Parathyroid adenoma (tissue), 2 donors: ENCODE measurements around the gene ALKBH1.
A peak's percentile ranks its signal among the peaks of the same experiment; 100 is the strongest.
"Not testable (repeated sequence)": the region's sequence is repeated elsewhere in the genome, so short reads cannot be mapped to it uniquely, and the experiment has no call there.

Experiments used
- H2AFZ ChIP-seq: fragments of 300-600 bp; sonication (generic); one replicate; pipeline ENCODE4 v1.7.0; 2017; ENCODE audit warnings: antibody characterized with exemption, mild to moderate bottlenecking
- H3K27ac ChIP-seq: fragments of 300-600 bp; sonication (generic); one replicate; pipeline ENCODE4 v1.7.0; 2017
- H3K27me3 ChIP-seq: fragments of 300-600 bp; sonication (generic); one replicate; pipeline ENCODE4 v1.7.0; 2017; ENCODE audit warnings: low read length; ENCODE audit not compliant: control insufficient read depth, insufficient read depth
- H3K36me3 ChIP-seq: fragments of 300-600 bp; sonication (generic); one replicate; pipeline ENCODE4 v1.7.0; 2017; ENCODE audit warnings: low read length; ENCODE audit not compliant: control insufficient read depth, insufficient read depth
- H3K4me1 ChIP-seq: fragments of 300-600 bp; sonication (generic); one replicate; pipeline ENCODE4 v1.7.0; 2017; ENCODE audit warnings: control low read depth
- H3K4me2 ChIP-seq: fragments of 300-600 bp; sonication (generic); one replicate; pipeline ENCODE4 v1.7.0; 2017; ENCODE audit warnings: low read length
- H3K4me3 ChIP-seq: fragments of 300-600 bp; sonication (generic); one replicate; pipeline ENCODE4 v1.7.0; 2017; ENCODE audit warnings: low read depth, low read length
- H3K79me2 ChIP-seq: fragments of 300-600 bp; sonication (generic); one replicate; pipeline ENCODE4 v1.7.0; 2017; ENCODE audit warnings: control low read depth
- H3K9ac ChIP-seq: fragments of 300-600 bp; sonication (generic); one replicate; pipeline ENCODE4 v1.7.0; 2017; ENCODE audit warnings: mild to moderate bottlenecking
- H3K9me3 ChIP-seq: fragments of 300-600 bp; sonication (generic); one replicate; pipeline ENCODE4 v1.7.0; 2017; ENCODE audit warnings: low read length; ENCODE audit not compliant: control insufficient read depth
- TF ChIP-seq, protein P1 (sequence below): fragments of 300-600 bp; sonication (generic); IDR thresholded peaks from one replicate; pipeline ENCODE4 v1.7.0; 2017; ENCODE audit warnings: antibody characterized with exemption, mild to moderate bottlenecking
- donor health status: primary hyperparathyroidism.

The ALKBH1 gene

DNA sequence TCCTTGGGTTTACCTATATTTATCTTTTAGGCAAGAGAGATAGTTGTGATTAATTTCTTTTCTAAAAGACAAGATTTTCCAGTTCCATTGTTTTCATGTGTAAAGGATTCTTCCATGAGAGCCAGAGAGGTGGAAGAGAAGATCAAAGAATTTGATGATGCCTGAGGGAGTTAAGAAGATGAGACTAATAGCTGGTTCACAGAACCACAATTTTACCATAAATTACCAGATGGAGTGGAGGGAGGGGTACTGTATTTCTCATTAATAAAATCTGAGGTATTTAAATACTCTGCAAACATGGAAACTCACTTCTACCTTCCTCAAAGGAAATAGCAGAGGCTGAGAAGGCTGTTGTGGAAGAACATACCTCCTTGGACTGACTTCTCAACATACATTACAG lies 34.6 kb downstream of the ALKBH1 start:
- no peak overlapping the region for H3K27ac ChIP-seq
- H3K36me3 ChIP-seq, result no peaks in the 10 kb centered on the region

DNA sequence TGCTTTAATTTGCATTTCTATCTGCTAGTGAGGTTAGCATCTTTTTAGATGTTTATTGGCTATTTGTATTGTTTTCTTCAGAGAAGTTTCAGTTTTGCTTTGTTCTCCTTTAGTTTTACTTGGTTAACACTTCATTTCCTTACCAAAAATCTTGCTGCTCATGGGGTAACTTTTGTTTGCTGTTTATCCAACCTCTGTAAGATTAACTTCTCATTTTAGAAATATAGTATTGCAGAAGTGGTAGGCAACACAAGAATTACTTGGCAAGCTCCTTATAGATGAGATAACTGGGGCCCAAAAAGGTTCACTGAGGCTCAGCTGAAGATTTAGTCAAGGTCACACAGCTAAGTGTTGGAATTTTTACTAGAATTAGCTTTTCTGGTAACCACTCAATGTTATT lies 40.5 kb downstream of the ALKBH1 start:
- TF ChIP-seq, protein P1, sequence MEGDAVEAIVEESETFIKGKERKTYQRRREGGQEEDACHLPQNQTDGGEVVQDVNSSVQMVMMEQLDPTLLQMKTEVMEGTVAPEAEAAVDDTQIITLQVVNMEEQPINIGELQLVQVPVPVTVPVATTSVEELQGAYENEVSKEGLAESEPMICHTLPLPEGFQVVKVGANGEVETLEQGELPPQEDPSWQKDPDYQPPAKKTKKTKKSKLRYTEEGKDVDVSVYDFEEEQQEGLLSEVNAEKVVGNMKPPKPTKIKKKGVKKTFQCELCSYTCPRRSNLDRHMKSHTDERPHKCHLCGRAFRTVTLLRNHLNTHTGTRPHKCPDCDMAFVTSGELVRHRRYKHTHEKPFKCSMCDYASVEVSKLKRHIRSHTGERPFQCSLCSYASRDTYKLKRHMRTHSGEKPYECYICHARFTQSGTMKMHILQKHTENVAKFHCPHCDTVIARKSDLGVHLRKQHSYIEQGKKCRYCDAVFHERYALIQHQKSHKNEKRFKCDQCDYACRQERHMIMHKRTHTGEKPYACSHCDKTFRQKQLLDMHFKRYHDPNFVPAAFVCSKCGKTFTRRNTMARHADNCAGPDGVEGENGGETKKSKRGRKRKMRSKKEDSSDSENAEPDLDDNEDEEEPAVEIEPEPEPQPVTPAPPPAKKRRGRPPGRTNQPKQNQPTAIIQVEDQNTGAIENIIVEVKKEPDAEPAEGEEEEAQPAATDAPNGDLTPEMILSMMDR, result no peak
- no peaks in the 10 kb centered on the region for H3K9me3 ChIP-seq

More for the DNA sequence above, 34.6 kb downstream of the ALKBH1 start:
- TF ChIP-seq, protein P1, result no peak
- Histone ChIP-seq H3K9ac (no peak overlapping the region), H3K9me3 (no peaks in the 10 kb centered on the region), H3K4me3 (no peak overlapping the region), H3K79me2 (no peaks in the 10 kb centered on the region), H2AFZ (no peak overlapping the region), H3K4me1 (no peaks in the 10 kb centered on the region), H3K27me3 (no peaks in the 10 kb centered on the region), H3K4me2 (no peak overlapping the region)

DNA sequence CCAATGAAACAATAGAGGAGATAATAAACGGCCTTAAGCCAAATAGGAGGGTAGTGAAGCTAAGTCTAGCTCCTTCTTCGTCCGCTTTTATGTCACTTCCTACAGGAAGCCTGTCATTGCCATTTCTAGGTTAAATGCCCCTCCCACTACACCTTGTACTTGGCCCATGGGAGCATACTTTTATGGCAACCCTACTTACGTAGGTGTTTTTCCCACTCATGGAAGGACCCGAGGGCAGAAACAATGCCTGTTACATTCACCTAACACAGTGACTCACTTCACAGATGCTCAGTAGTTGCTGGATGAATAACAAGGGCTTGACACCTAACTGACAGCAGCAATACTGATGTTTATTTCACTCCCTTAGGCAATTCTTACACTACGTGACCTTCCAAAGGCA lies 44.5 kb downstream of the ALKBH1 start:
- Histone ChIP-seq H3K36me3 (no peaks in the 10 kb centered on the region), H3K4me3 (no peak overlapping the region), H3K4me2 (no peak overlapping the region), H2AFZ (no peak overlapping the region), H3K79me2 (no peaks in the 10 kb centered on the region), H3K9ac (no peak overlapping the region), H3K27ac (peak overlapping the region; percentile 41), H3K4me1 (no peaks in the 10 kb centered on the region), H3K9me3 (no peaks in the 10 kb centered on the region), H3K27me3 (no peaks in the 10 kb centered on the region)
- TF ChIP-seq, protein P1, result no peak

More for the DNA sequence above, 40.5 kb downstream of the ALKBH1 start:
- Histone ChIP-seq H3K27me3 (no peaks in the 10 kb centered on the region), H3K27ac (no peak overlapping the region), H3K79me2 (no peaks in the 10 kb centered on the region), H3K4me2 (no peak overlapping the region), H3K9ac (no peak overlapping the region), H3K4me3 (no peak overlapping the region), H3K4me1 (no peaks in the 10 kb centered on the region), H3K36me3 (no peaks in the 10 kb centered on the region), H2AFZ (no peak overlapping the region)

DNA sequence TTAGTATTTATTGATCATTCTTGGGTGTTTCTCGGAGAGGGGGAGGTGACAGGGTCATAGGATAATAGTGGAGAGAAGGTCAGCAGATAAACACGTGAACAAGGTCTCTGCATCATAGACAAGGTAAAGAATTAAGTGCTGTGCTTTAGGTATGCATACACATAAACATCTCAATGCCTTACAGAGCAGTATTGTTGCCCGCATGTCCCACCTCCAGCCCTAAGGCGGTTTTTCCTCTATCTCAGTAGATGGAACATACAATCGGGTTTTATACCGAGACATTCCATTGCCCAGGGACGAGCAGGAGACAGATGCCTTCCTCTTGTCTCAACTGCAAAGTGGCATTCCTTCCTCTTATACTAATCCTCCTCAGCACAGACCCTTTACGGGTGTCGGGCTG lies 46.3 kb downstream of the ALKBH1 start:
- H3K36me3 ChIP-seq, H3K9ac ChIP-seq, H3K27me3 ChIP-seq, H2AFZ ChIP-seq, H3K4me3 ChIP-seq, H3K9me3 ChIP-seq, H3K79me2 ChIP-seq, H3K4me2 ChIP-seq, H3K27ac ChIP-seq, H3K4me1 ChIP-seq: not testable (repeated sequence)

DNA sequence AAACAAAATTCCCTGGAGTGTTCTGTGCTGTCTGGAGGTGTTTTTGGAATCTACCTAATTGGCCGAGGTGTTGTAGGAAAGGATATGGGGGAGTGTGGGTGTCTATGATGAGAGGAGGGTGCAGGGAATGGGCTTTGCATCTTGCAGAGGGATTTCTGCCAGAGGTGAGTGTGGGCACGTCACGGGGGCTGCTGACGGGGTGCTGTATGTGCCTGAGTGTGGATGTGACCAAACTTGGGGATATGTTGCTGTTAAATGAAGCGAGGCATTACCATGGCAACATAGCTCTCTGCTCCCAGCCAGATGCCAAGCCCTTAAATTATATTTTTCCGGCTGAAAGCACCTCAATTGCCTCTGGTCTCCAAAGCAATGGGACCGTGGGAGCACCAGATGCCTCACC lies 47.1 kb downstream of the ALKBH1 start:
- no peaks in the 10 kb centered on the region for H3K27me3 ChIP-seq
- H2AFZ ChIP-seq, result no peak overlapping the region
- no peaks in the 10 kb centered on the region for H3K4me1 ChIP-seq
- no peak overlapping the region for H3K27ac ChIP-seq
- no peaks in the 10 kb centered on the region for H3K36me3 ChIP-seq
- H3K9ac ChIP-seq, result no peak overlapping the region
- no peak overlapping the region for H3K4me3 ChIP-seq
- TF ChIP-seq, protein P1, result no peak
- H3K4me2 ChIP-seq, result no peak overlapping the region
- H3K79me2 ChIP-seq, result no peaks in the 10 kb centered on the region
- no peaks in the 10 kb centered on the region for H3K9me3 ChIP-seq
